HCT116 (cell line): ENCODE data around the gene BTBD16. TPM values are rescaled to one million over a fixed set of nuclear protein-coding genes. Genes with fewer than 3 reads are reported as not detected.

Source experiments
- ATAC-seq: fragments of 200-7000 bp; cut with Tn5 transposase; 2 replicates; pipeline ENCODE4 v1.9.1; 2020; ENCODE audit warnings: mild to moderate bottlenecking, moderate library complexity
- BruUV-seq: library from RNA; stranded (reverse); fragments of 400-500 nt; replicated peaks from 2 replicates; lab custom pipeline; 2021; lab: Mats Ljungman, UMichigan
- CTCF ChIA-PET: fragments of 300-600 bp; sonication (Branson Sonifier 250); formaldehyde crosslinking; loops from one replicate; lab custom pipeline; 2021; ENCODE audit warnings: antibody characterized with exemption; lab: Charles Lee
- POLR2A ChIA-PET: fragments of 300-600, 350-600 bp; sonication (Branson Sonifier 250); formaldehyde crosslinking; loops from one replicate; lab custom pipeline; 2021; ENCODE audit warnings: antibody characterized with exemption; lab: Charles Lee
- RAD21 ChIA-PET, 2 experiments: fragments of 300-600 bp; sonication (Branson Sonifier 250); formaldehyde crosslinking; loops; one replicate each; lab custom pipeline; 2023; ENCODE audit warnings: low total read pairs in 2 of 2; ENCODE audit not compliant: uncharacterized antibody in 2 of 2, unreplicated experiment in 2 of 2, low non-redundant PET in 1 of 2; lab: Charles Lee
- DNase-seq: peaks from one replicate; pipeline ENCODE4 v3.0.0-alpha.2; 2010; ENCODE audit warnings: low read depth, low spot score
- H2AFZ ChIP-seq: fragments of 200-600 bp; shearing (Covaris generic), sonication (generic); 2 replicates; pipeline ENCODE4 v1.6.1; 2017; ENCODE audit warnings: low read depth, mixed run types, mixed read lengths, antibody characterized with exemption, low read length; ENCODE audit not compliant: poor library complexity, severe bottlenecking
- H3K27ac ChIP-seq: 2 replicates; pipeline ENCODE4 v1.5.1; 2012; ENCODE audit warnings: low read depth, low read length
- H3K27me3 ChIP-seq: fragments of 200-600 bp; sonication (generic); 2 replicates; pipeline ENCODE4 v1.6.1; 2016; ENCODE audit warnings: mixed run types, low read length, mixed read lengths; ENCODE audit not compliant: insufficient read depth
- H3K36me3 ChIP-seq, 2 experiments: fragments of 200-500 bp in 1 of 2; fragments of 200-600 bp in 1 of 2; sonication (Bioruptor generic) in 1 of 2; sonication (generic) in 1 of 2; 2 replicates each; pipeline versions ENCODE4 v1.5.1 to v1.6.1; 2014 to 2016; ENCODE audit warnings: low read length in 2 of 2, inconsistent platforms in 1 of 2, mixed read lengths in 1 of 2, mixed run types in 1 of 2; ENCODE audit not compliant: insufficient read depth in 2 of 2, control insufficient read depth in 1 of 2
- H3K4me1 ChIP-seq, 2 experiments: fragments of 200-600 bp in 1 of 2; sonication (generic) in 1 of 2; 2 replicates each; pipeline versions ENCODE4 v1.5.1 to v1.6.1; 2012 to 2017; ENCODE audit warnings: low read length in 2 of 2, inconsistent platforms in 1 of 2, mild to moderate bottlenecking in 1 of 2, mixed read lengths in 1 of 2, mixed run types in 1 of 2, moderate library complexity in 1 of 2; ENCODE audit not compliant: insufficient read depth in 2 of 2, control insufficient read depth in 1 of 2
- H3K4me2 ChIP-seq: fragments of 200-600 bp; sonication (generic); 2 replicates; pipeline ENCODE4 v1.6.1; 2017; ENCODE audit warnings: mixed run types, low read length, mixed read lengths
- H3K4me3 ChIP-seq, 2 experiments: fragments of 200-600 bp in 1 of 2; sonication (generic) in 1 of 2; replicated peaks in 1 of 2; 2 replicates each; pipeline ENCODE4 v1.5.1; 2011 to 2016; ENCODE audit warnings: low read length in 2 of 2, control low read depth in 1 of 2, low read depth in 1 of 2, mild to moderate bottlenecking in 1 of 2, mixed read lengths in 1 of 2, mixed run types in 1 of 2
- H3K79me2 ChIP-seq: fragments of 200-600 bp; sonication (generic); 2 replicates; pipeline ENCODE4 v1.6.1; 2017; ENCODE audit warnings: mild to moderate bottlenecking, mixed run types, low read length, moderate library complexity, mixed read lengths; ENCODE audit not compliant: insufficient read depth
- H3K9ac ChIP-seq: fragments of 200-600 bp; sonication (generic); 2 replicates; pipeline ENCODE4 v1.6.1; 2016; ENCODE audit warnings: low read length, mixed read lengths
- H3K9me2 ChIP-seq: fragments of 200-600 bp; sonication (generic), shearing (Covaris generic); 2 replicates; pipeline ENCODE4 v1.6.1; 2017; ENCODE audit warnings: mixed run types, mild to moderate bottlenecking, moderate library complexity; ENCODE audit not compliant: insufficient read depth
- H3K9me3 ChIP-seq, 2 experiments: fragments of 200-500 bp in 1 of 2; fragments of 200-600 bp in 1 of 2; sonication (Bioruptor generic) in 1 of 2; sonication (generic) in 1 of 2; 2 replicates each; pipeline ENCODE4 v1.6.1; 2014 to 2017; ENCODE audit warnings: low read length in 2 of 2, mixed read lengths in 2 of 2, inconsistent platforms in 1 of 2, low read depth in 1 of 2, mild to moderate bottlenecking in 1 of 2, mixed run types in 1 of 2, moderate library complexity in 1 of 2; ENCODE audit not compliant: control insufficient read depth in 1 of 2, insufficient read depth in 1 of 2
- H4K20me1 ChIP-seq: fragments of 200-600 bp; sonication (generic), shearing (Covaris generic); 2 replicates; pipeline ENCODE4 v1.6.1; 2017; ENCODE audit warnings: mixed run types, mild to moderate bottlenecking, moderate library complexity; ENCODE audit not compliant: insufficient read depth
- EGR1 ChIP-seq: IDR thresholded peaks from 2 replicates; pipeline ENCODE4 v1.6.1; 2012; ENCODE audit warnings: low read depth
- ELF1 ChIP-seq: IDR thresholded peaks from 2 replicates; pipeline ENCODE4 v1.6.1; 2012; ENCODE audit warnings: low read depth, borderline replicate concordance
- EZH2 ChIP-seq: fragments of 200-600 bp; sonication (generic); IDR thresholded peaks from 2 replicates; pipeline ENCODE4 v1.6.1; 2017; ENCODE audit warnings: antibody characterized with exemption, mixed run types
- POLR2A ChIP-seq: IDR thresholded peaks from 2 replicates; pipeline ENCODE4 v1.7.0; 2011; ENCODE audit warnings: borderline replicate concordance; ENCODE audit not compliant: insufficient read depth, insufficient read length; ENCODE audit errors: extremely low read depth
- SRF ChIP-seq: IDR thresholded peaks from 2 replicates; pipeline ENCODE4 v1.6.1; 2012; ENCODE audit warnings: low read depth
- intact Hi-C: fragments of 100-400 bp; cut with micrococcal nuclease; formaldehyde crosslinking; loops from 2 replicates; pipeline ENCODE4 v1.10.0; 2022
- total RNA-seq: library from RNA; stranded (reverse); gene quantifications from one replicate; pipeline ENCODE4 v1.2.1, GENCODE V29; 2021; ENCODE audit not compliant: unreplicated experiment
- TF ChIP-seq, protein P1 (sequence below): IDR thresholded peaks from 2 replicates; pipeline ENCODE4 v1.6.1; 2012; ENCODE audit warnings: low read depth

Gene BTBD16
- total RNA-seq, 1 experiment from 2014 or later: 0.27 TPM

GRCh38 chr10:122338609-122339441 lies 67.7 kb downstream of the BTBD16 start (continued):
- no peak for TF ChIP-seq SRF

GRCh38 chr10:122341141-122341810 lies 70.2 kb downstream of the BTBD16 start:
- BruUV-seq: no TSS peak
- ChIA-PET POLR2A (no interaction called here), RAD21 (no interaction called here), CTCF (interaction anchor here (0.6 kb wide), 1 partner anchor 224 kb away, joined by 3 read pairs; no protein-coding TSS in a partner anchor)
- Histone ChIP-seq H3K27ac (no peak overlapping the region), H3K27me3 (no peaks in the 10 kb centered on the region), H3K4me1 (peaks cover 7 to 17% of the 10 kb centered on the region in 2 experiments), H4K20me1 (no peaks in the 10 kb centered on the region), H3K9ac (no peak overlapping the region), H3K4me2 (no peak overlapping the region), H3K4me3 (no peak overlapping the region), H3K9me2 (no peaks in the 10 kb centered on the region), H3K36me3 (no peaks in the 10 kb centered on the region), H2AFZ (no peak overlapping the region), H3K79me2 (no peaks in the 10 kb centered on the region), H3K9me3 (no peaks in the 10 kb centered on the region; a peak in 1 of 4 replicates)
- ATAC-seq: no peak
- TF ChIP-seq EGR1 (no peak), ELF1 (no peak), POLR2A (no peak), EZH2 (no peak)
- TF ChIP-seq, protein P1, sequence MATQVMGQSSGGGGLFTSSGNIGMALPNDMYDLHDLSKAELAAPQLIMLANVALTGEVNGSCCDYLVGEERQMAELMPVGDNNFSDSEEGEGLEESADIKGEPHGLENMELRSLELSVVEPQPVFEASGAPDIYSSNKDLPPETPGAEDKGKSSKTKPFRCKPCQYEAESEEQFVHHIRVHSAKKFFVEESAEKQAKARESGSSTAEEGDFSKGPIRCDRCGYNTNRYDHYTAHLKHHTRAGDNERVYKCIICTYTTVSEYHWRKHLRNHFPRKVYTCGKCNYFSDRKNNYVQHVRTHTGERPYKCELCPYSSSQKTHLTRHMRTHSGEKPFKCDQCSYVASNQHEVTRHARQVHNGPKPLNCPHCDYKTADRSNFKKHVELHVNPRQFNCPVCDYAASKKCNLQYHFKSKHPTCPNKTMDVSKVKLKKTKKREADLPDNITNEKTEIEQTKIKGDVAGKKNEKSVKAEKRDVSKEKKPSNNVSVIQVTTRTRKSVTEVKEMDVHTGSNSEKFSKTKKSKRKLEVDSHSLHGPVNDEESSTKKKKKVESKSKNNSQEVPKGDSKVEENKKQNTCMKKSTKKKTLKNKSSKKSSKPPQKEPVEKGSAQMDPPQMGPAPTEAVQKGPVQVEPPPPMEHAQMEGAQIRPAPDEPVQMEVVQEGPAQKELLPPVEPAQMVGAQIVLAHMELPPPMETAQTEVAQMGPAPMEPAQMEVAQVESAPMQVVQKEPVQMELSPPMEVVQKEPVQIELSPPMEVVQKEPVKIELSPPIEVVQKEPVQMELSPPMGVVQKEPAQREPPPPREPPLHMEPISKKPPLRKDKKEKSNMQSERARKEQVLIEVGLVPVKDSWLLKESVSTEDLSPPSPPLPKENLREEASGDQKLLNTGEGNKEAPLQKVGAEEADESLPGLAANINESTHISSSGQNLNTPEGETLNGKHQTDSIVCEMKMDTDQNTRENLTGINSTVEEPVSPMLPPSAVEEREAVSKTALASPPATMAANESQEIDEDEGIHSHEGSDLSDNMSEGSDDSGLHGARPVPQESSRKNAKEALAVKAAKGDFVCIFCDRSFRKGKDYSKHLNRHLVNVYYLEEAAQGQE: no peak
- DNase-seq: no peak
- intact Hi-C loops: no loop called here
